Suprapubic skin (tissue), 3 donors: Measurements from ENCODE around the gene THSD7B.

Source experiments
- POLR2AphosphoS5 ChIP-seq, 3 donors: sonication (generic); formaldehyde crosslinking; IDR thresholded peaks; one replicate each; pipeline ENCODE4 v1.6.1; 2017; ENCODE audit warnings: antibody characterized with exemption in 3 of 3
- TF ChIP-seq, protein P1 (sequence below), 2 donors: fragments of 200-600 bp in 1 of 2; fragments of 450-650 bp in 1 of 2; sonication (generic) in 1 of 2; IDR thresholded peaks; one replicate each; pipeline ENCODE4 v1.5.1; 2016 to 2019; ENCODE audit warnings: antibody characterized with exemption in 2 of 2, mild to moderate bottlenecking in 1 of 2, moderate library complexity in 1 of 2

DNA sequence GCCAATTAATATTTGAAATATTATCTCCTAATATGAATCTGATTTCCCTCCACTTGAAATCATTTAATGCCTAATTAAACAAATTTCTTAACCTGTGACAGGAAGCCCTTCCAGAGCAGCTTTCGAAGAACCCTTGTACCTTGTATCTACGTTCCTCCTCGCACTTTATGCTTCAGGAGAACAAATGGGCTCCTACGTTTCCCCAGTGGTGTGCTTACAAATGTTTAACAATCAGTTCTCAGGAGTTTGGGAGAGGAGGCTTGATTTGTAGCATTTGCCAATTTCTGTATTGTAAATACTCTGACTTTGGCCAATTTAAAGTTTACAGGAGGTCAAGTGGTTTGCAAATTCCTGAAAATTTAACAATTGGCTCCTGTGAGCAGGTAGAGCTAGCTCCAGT, 327.8 kb downstream of the THSD7B start:
- TF ChIP-seq, protein P1, sequence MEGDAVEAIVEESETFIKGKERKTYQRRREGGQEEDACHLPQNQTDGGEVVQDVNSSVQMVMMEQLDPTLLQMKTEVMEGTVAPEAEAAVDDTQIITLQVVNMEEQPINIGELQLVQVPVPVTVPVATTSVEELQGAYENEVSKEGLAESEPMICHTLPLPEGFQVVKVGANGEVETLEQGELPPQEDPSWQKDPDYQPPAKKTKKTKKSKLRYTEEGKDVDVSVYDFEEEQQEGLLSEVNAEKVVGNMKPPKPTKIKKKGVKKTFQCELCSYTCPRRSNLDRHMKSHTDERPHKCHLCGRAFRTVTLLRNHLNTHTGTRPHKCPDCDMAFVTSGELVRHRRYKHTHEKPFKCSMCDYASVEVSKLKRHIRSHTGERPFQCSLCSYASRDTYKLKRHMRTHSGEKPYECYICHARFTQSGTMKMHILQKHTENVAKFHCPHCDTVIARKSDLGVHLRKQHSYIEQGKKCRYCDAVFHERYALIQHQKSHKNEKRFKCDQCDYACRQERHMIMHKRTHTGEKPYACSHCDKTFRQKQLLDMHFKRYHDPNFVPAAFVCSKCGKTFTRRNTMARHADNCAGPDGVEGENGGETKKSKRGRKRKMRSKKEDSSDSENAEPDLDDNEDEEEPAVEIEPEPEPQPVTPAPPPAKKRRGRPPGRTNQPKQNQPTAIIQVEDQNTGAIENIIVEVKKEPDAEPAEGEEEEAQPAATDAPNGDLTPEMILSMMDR (IDR thresholded peaks at IDR 0.05), result no peak
- TF ChIP-seq POLR2AphosphoS5 (IDR thresholded peaks at IDR 0.05), result no peak
